ENCODE data around the gene SPOCK1. TPM values are rescaled to one million over a fixed set of nuclear protein-coding genes. Genes with fewer than 3 reads are reported as not detected.
A peak's percentile ranks its signal among the peaks of the same experiment; 100 is the strongest.

The SPOCK1 gene
- total RNA-seq, 1 donor from 2014 or later, result 900 TPM

DNA sequence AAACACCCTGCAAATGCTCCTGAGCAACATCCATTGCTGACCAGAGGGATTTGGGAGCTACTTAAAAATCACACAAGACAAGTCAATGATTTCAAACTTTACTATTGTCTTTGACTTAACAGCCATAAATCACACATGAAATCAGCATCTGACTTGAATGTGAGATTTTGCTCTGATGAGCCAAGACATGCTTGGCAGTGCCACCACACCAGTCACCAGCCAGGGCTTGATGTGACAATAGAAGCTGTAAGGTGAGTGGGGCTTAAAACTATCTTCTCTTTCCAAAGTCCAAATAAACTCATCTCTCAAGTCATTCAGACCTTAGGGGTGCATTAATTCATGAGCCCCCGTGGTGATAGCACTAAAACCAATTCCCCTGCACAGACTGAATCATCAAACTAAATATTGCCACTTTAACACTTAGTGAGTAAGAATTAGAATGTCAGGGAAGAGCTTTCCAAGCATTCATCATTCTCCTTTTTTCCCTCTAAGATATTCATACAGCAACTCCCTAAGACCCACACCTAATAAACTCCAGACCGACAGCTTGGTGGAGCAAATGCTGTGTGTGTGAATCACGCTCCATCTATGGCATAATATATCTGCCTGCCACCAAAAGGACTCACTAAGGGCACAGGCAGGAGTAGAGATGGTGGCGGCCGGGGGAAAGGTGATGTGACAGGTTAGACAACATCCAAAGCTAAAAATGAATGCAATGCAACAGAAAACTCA, 119.4 kb downstream of the SPOCK1 start:
- Mint-ChIP-seq H3K36me3 (ENCODE audit: unreplicated experiment) (peaks cover 15% of the 10 kb centered on the region), H3K4me1 (ENCODE audit: unreplicated experiment) (peaks cover 32% of the 10 kb centered on the region), H3K9me3 (ENCODE audit: unreplicated experiment) (peaks cover 8% of the 10 kb centered on the region), H3K27me3 (ENCODE audit: unreplicated experiment) (no peaks in the 10 kb centered on the region), H3K4me3 (ENCODE audit: unreplicated experiment) (no peak overlapping the region), H3K27ac (ENCODE audit: unreplicated experiment) (no peak overlapping the region)
- TF ChIP-seq, protein P1, sequence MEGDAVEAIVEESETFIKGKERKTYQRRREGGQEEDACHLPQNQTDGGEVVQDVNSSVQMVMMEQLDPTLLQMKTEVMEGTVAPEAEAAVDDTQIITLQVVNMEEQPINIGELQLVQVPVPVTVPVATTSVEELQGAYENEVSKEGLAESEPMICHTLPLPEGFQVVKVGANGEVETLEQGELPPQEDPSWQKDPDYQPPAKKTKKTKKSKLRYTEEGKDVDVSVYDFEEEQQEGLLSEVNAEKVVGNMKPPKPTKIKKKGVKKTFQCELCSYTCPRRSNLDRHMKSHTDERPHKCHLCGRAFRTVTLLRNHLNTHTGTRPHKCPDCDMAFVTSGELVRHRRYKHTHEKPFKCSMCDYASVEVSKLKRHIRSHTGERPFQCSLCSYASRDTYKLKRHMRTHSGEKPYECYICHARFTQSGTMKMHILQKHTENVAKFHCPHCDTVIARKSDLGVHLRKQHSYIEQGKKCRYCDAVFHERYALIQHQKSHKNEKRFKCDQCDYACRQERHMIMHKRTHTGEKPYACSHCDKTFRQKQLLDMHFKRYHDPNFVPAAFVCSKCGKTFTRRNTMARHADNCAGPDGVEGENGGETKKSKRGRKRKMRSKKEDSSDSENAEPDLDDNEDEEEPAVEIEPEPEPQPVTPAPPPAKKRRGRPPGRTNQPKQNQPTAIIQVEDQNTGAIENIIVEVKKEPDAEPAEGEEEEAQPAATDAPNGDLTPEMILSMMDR (IDR thresholded peaks at IDR 0.05), result no peak
- no peak for DNase-seq (ENCODE audit: extremely low spot score, unreplicated experiment)

DNA sequence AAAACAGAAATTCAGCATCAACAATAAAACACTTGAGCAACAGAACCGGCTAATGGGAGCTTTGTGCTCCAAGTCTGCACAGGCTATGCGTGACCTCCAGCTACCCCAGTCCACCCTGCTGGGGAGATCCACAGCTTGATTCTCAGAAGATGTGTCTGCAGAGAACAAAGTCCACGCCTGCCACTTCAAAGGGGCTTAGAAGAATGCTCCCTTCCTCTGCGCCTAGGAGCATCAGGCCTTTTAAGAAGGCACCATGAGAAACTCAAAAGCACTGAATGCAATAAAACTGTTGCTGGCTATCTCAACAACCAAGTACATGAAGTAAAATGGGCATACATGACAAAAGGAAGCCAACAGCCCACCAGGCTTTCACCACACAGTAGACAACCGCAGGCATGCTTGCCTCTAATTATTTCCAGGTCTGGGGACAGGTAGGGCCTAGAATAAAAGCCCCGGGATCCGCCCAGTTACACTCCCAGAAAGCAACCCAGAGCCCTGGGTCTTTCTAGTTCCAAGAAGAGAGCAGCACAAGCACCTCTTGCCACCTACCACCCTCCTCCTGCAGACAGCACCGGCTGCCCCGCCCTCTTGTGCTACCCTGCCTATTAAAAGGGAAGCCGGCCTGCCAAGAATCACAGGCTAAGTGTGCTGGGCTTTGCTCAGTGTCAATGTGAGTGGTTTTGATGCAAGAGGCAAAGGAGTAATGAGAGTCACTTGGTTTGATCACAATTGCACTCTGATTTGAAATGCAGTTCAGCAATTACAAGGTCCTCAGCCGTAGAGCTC, 123.2 kb downstream of the SPOCK1 start:
- Mint-ChIP-seq H3K9me3 (ENCODE audit: unreplicated experiment) (no peaks in the 10 kb centered on the region), H3K27ac (ENCODE audit: unreplicated experiment) (no peak overlapping the region), H3K27me3 (ENCODE audit: unreplicated experiment) (no peaks in the 10 kb centered on the region), H3K36me3 (ENCODE audit: unreplicated experiment) (peaks cover 7% of the 10 kb centered on the region), H3K4me3 (ENCODE audit: unreplicated experiment) (no peak overlapping the region), H3K4me1 (ENCODE audit: unreplicated experiment) (peaks cover 57% of the 10 kb centered on the region)
- TF ChIP-seq, protein P1 (IDR thresholded peaks at IDR 0.05), result no peak
- no peak for DNase-seq (ENCODE audit: extremely low spot score, unreplicated experiment)

DNA sequence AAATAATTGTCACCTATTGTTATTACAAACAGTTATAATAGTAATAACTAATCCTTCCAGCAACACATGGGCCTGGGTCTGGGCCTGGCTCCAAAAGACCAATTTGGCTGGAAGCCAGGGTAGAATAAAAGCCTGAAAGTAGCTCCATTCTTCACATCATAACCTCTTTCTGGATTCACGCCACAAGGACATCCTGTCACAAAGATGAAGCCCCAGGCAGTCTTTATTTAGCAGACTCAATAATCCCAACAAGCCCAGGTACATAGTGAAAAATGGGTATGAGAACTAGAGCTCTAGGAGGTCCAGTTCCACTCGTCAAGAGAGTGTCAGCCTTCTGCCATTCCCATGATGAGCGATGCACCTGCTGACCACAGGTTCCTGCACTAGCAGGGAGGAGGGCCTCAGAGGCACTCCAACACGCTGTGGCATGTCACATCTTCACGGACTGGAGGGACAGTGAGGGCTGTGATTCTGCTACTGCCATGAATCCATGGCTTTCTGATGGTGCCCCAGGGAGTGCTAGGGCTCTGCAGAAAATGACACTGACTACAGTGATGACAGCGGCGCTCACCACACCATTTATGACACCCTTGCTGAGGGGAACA, 124.9 kb downstream of the SPOCK1 start:
- TF ChIP-seq, protein P1 (IDR thresholded peaks at IDR 0.05), result no peak
- DNase-seq (ENCODE audit: extremely low spot score, unreplicated experiment), result no peak
- Mint-ChIP-seq H3K4me3 (ENCODE audit: unreplicated experiment) (no peak overlapping the region), H3K4me1 (ENCODE audit: unreplicated experiment) (peaks cover 67% of the 10 kb centered on the region), H3K27me3 (ENCODE audit: unreplicated experiment) (no peaks in the 10 kb centered on the region), H3K36me3 (ENCODE audit: unreplicated experiment) (peaks cover 6% of the 10 kb centered on the region), H3K27ac (ENCODE audit: unreplicated experiment) (no peak overlapping the region), H3K9me3 (ENCODE audit: unreplicated experiment) (no peaks in the 10 kb centered on the region)

DNA sequence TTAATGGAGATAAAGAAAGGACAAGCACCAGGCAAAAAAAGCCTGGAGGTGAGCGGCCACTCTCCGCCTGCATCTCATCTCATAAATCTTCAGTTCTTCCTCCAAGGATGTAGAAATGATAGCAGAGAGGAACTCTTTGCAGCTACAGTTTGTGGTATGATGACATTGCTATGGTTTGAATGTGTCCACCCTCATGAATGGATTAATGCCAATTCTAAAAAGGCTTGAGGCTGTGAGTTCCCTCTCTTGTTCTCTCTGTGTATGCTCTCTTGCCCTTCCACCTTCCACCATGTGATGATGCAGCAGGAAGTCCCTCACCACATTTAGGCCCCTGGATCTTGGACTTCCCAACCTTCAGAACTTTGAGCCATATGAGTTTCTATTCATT, 126.4 kb downstream of the SPOCK1 start:
- Mint-ChIP-seq H3K9me3 (ENCODE audit: unreplicated experiment) (no peaks in the 10 kb centered on the region), H3K4me3 (ENCODE audit: unreplicated experiment) (no peak overlapping the region), H3K4me1 (ENCODE audit: unreplicated experiment) (peaks cover 69% of the 10 kb centered on the region), H3K27me3 (ENCODE audit: unreplicated experiment) (no peaks in the 10 kb centered on the region), H3K36me3 (ENCODE audit: unreplicated experiment) (peaks cover 10% of the 10 kb centered on the region), H3K27ac (ENCODE audit: unreplicated experiment) (peak overlapping the region; percentile 40)
- no peak for DNase-seq (ENCODE audit: extremely low spot score, unreplicated experiment)
- TF ChIP-seq, protein P1 (IDR thresholded peaks at IDR 0.05), result no peak

All from osteocyte (in vitro differentiated cells).